Measurements from ENCODE around the gene RBM20.
"Not testable (repeated sequence)": the region's sequence is repeated elsewhere in the genome, so short reads cannot be mapped to it uniquely, and the experiment has no call there.

Gene RBM20

GRCh38 chr10:110767601-110768000 lies 123.5 kb downstream of the RBM20 start:
- DNase-seq = not testable (repeated sequence)

- DNase-seq = no peak
Measured at GRCh38 chr10:110770243-110770642, 126.1 kb downstream of the RBM20 start.

- no peak for DNase-seq
Measured at GRCh38 chr10:110771486-110771885, 127.3 kb downstream of the RBM20 start.

DNA sequence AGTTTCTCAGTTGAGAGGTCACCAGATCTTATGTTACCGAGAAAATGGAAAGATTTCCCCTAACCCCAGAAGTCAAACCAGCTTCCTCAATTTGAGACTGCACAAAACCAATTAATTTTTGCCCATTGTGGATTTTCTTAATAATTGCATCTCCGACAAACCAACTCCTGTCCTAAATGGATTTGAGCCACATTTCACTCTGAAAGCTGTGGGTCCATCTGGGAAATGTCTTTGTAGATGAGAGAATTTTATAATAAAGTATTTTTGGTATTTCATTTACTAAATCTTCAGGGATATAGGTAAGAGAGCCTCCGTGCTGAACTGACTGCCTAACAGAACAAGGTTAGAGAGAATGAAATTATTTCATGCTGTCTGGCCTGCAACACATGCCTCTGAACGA lies 127.9 kb downstream of the RBM20 start:
- no peak for DNase-seq

DNA sequence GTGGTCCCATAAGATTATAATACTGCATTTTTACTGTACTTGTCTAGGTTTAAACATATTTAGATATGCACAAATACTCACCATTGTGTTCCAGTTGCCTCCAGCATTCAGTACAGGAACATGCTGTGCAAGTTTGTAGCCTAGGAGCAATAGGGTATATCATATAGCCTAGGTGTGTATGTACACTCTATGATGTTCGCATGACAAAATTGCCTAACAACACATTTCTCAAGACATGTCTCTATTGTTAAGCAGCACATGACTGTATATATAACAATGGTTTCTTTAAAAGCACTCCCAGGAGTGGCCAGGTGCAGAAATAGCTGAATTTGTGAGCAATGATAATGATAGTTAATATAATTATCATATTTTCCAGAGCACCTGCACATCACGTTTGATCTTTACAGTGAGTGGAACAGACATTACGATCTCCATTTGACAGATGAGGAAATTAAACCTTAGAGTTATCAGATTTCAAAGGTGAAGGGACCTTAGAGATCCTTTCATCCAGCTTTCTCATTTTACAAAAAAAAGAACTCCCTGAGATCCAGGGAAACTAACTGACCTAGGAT lies 128.4 kb downstream of the RBM20 start:
- DNase-seq = peak; percentile 52

GRCh38 chr10:110773693-110774068 lies 129.5 kb downstream of the RBM20 start:
- DNase-seq = no peak

DNA sequence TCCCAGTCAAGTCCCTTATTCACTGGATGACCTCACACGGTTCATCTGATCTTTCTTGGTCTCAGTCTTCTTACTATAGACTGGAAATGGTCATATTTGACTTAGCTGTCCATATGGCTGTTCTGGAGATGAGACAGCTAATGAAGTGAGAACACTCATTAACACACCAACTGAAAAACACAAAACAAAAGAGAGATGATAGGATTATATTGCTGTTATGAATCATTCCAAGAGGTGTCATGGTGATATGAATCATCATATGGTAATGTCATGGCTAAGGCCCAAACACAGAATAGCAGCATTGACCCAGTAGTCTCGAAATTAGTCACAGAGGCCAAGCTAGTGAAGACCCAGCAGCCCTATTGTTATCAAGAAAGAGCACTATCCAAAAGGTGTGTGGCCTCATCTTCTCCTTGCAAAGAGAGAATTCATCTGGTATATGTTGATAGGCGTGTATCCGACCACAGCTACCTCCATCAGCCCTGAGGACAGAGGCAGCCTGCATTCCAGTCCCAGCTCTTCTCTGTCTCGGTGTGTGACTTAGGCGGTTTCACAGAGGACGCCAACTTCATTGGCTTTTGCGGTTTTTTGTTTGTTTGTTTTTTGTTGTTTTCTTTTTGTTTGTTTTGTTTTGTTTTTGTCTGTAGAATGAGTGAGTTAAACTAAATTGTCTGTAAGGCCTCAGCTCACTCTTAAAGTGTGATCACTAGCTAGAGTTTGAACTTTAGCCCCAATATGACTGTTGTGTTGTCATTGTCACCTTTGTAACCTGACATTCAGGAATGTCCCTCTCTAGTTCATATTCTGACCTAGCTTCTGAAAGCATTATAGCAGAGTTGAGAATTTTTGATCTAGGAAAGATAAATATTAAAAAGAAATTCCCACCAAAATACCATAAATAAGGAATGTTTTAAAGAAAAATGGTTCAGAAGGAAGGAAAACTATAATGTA lies 130.2 kb downstream of the RBM20 start:
- no peak for DNase-seq

GRCh38 chr10:110775020-110775375 lies 130.9 kb downstream of the RBM20 start:
- no peak for DNase-seq

DNA sequence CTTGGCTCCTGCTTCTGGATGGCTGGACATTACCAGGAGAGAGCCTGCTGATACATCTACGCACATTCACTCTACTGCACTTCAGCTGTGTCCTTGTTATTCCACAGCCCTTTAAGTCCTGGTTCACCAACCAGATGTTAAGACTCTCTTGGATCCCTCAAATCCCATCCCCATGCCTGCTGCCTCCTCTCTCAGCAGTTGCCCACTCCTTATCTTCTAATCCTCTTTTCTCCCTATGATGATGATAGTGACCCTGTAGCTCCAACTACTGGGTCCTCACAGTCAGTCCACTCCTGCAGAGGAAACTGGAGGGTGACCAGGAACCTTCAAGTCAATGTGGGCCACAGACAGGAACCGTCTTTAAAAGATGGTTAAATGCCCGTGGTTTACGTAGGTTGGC lies 131.3 kb downstream of the RBM20 start:
- no peak for DNase-seq

DNA sequence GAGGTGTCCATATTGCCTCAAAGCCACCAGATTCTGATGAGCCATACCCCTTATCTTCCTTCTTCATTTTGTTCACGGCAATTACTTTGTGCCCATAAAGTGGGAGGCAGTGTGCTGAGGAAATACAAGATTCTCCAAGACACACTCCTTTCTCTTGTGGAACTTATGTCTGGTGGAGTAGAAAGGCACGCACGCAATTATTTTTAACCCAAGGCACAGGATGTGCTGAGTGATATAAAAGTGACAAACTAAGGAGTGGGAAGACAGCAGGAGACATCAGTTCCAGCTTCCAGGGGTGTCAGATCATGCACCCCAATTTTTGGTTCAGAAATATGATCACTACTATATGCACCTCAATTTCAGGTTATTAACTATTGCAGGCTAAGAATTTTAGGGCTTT lies 132.9 kb downstream of the RBM20 start:
- no peak for DNase-seq

- no peak for DNase-seq
Measured at GRCh38 chr10:110777661-110778060, 133.5 kb downstream of the RBM20 start.

DNA sequence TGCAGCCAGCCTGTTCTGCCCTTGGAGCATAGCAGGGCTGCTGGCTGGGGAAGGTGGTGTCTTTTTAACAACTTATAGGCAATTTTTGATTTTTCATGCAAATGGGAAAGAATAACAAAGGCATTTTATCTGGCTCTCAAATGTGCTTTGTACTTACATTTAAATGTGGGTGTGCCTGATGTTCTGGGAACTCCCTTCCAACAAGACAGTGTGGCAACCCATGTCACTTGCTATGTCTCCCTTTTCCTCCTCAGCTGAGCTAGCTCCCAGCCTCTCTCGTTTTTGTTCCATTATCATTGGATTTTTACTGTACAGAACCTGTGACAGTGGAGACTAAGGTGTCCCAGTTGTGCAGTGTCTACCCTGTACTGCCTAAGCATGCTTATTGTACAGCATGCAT lies 134.1 kb downstream of the RBM20 start:
- DNase-seq = no peak

DNA sequence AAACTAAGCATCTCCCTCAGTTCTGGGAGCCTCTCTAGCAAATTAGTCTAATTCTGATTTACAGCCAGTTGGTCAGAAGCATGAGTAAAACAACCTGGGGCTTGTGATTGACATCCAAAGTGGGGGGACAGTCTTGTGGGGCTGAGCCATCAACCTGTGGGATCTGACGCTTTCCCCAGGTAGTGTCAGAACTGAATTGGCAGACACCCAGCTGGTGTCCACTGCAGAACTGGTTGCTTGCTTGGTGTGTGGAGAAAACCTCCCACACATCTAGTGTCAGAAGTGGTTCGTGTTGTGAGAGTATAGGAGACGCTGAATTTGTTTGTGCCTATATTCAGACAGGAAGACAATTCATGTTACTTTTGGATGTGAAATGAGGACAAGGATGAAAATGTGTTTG lies 135.4 kb downstream of the RBM20 start:
- no peak for DNase-seq

GRCh38 chr10:110780704-110781103 lies 136.6 kb downstream of the RBM20 start:
- DNase-seq = no peak

DNA sequence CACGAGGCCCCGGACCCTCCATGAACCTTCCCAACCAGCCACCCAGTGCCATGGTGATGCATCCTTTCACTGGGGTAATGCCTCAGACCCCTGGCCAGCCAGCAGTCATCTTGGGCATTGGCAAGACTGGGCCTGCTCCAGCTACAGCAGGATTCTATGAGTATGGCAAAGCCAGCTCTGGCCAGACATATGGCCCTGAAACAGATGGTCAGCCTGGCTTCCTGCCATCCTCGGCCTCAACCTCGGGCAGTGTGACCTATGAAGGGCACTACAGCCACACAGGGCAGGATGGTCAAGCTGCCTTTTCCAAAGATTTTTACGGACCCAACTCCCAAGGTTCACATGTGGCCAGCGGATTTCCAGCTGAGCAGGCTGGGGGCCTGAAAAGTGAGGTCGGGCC lies 137.0 kb downstream of the RBM20 start:
- no peak for DNase-seq

GRCh38 chr10:110782616-110783015 lies 138.5 kb downstream of the RBM20 start:
- DNase-seq = no peak

DNA sequence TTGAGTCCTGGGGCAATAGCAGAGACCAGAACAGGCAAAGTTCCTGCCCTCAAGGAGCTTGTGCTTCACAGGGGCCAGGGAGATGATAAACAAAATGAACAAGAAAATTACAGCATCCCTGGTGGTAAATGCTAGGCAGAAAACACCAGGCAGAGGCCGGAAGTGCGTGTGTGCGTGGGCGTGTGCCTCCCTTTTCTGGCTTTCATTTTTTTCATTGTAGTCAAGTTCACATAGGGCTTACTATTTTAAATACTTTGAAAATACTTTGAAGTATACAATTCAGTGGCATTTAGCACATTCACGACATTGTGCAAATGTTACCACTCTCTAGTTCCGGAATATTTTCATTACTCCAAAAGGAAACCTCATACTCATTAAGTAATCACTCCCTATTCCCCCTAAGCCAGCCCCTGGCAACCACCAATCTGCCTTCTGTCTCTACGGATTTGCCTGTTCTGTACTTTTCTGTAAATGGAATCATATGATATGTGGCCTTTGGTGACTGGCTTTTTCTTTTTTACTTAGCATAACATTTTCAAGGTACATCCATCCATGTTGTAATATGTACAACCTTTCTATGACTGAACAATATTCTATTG lies 139.5 kb downstream of the RBM20 start:
- no peak for DNase-seq

- DNase-seq = no peak
Measured at GRCh38 chr10:110784198-110784597, 140.1 kb downstream of the RBM20 start.

- no peak for DNase-seq
Measured at GRCh38 chr10:110786172-110786571, 142.0 kb downstream of the RBM20 start.

- DNase-seq = no peak
Measured at GRCh38 chr10:110788620-110789385, 144.7 kb downstream of the RBM20 start.

DNA sequence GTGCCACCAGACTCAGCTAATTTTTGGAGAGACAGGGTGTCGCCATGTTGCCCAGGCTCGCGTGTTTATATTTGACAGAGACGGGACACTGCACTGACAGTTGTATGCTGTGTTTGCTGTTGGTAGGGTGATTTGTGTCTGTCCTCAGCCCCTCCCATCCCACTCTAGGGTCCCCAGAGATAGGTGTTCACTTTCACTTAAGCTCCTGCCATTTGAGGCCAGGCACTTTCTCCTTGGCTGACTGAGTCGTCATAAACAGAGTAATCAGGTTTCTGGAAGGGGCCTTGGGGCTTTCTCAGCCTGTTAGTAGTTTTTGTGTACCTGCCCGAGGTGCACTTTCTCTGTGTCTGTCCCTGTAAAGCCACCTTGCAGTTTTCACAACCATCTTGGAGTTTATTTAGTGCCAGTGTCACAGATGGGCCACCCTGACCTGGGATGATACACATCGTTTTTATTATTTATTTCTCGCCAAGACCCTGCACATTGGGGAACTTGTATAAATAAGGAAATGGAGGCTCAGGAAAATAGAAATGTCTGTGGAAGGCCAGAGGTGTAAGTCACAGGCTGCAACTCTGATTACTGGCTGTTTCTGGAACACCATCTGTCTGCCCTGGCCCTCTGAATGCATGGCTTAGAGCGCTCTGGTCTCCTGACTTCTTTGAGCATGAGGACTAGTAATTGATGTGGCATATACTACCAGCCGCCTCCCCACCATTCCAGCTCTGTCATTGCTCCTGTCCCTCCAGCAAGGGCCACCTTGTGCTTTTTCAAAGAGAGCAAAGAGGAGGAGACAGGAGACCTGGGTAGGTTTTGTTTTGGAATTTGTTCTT lies 145.7 kb downstream of the RBM20 start:
- no peak for DNase-seq

DNA sequence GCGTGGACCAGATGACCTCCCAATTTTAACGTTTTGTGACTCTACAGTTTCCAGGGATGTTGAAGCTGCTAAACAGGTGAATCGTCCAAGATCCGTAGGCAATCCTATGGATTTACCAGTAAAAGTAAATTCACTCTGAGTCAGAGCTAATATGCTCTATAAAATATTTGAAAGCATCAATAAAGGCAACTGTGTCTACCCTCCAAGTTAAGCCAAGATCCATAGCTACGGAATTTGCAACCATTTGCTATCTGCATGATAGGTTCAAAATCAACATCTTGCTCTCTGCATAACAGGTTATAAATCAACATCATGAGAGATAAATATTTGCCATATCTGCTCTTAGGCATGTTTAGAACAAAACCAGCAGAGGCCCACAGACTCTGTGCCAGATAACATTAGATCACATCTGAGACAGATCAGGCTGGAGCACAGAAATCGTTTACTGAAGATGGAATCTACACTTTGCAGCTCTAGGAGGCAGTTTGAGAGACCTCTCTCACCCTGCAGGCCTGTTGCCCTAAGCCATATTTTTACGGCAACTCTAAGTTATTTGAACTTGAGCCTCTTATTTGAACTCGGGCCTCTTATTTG lies 146.9 kb downstream of the RBM20 start:
- DNase-seq = no peak
